Trophoblast cell (in vitro differentiated cells and primary cell): Measurements from ENCODE around the gene MAGEA11. TPM values are rescaled to one million over a fixed set of nuclear protein-coding genes. Genes with fewer than 3 reads are reported as not detected.
"Not testable (repeated sequence)": the region's sequence is repeated elsewhere in the genome, so short reads cannot be mapped to it uniquely, and the experiment has no call there.

Source experiments
- DNase-seq, 2 donors: peaks; one replicate each; pipeline ENCODE4 v3.0.0-alpha.2; 2016
- H2AFZ ChIP-seq: 2 replicates; pipeline ENCODE4 v1.6.1; 2013; ENCODE audit warnings: low read length, moderate library complexity, mild to moderate bottlenecking; ENCODE audit not compliant: insufficient read depth, poor library complexity
- H2AK5ac ChIP-seq: 2 replicates; pipeline ENCODE4 v1.6.1; 2013; ENCODE audit warnings: mild to moderate bottlenecking, low read length
- H2BK120ac ChIP-seq: 2 replicates; pipeline ENCODE4 v1.6.1; 2013; ENCODE audit warnings: low read length, mild to moderate bottlenecking, moderate library complexity; ENCODE audit not compliant: insufficient read depth, poor library complexity
- H2BK12ac ChIP-seq: 2 replicates; pipeline ENCODE4 v1.6.1; 2013; ENCODE audit warnings: mild to moderate bottlenecking, low read length, moderate library complexity
- H2BK5ac ChIP-seq: 2 replicates; pipeline ENCODE4 v1.6.1; 2013; ENCODE audit warnings: low read length, low read depth, moderate library complexity, mild to moderate bottlenecking; ENCODE audit not compliant: poor library complexity
- H3K14ac ChIP-seq: 2 replicates; pipeline ENCODE4 v1.6.1; 2013; ENCODE audit warnings: mild to moderate bottlenecking, low read length
- H3K18ac ChIP-seq: 2 replicates; pipeline ENCODE4 v1.6.1; 2013; ENCODE audit warnings: mild to moderate bottlenecking, low read length
- H3K23ac ChIP-seq: 2 replicates; pipeline ENCODE4 v1.6.1; 2013; ENCODE audit warnings: low read length
- H3K27ac ChIP-seq: 2 replicates; pipeline ENCODE4 v1.5.1; 2013; ENCODE audit warnings: low read depth, mild to moderate bottlenecking, inconsistent platforms, low read length, moderate library complexity
- H3K27me3 ChIP-seq: 2 replicates; pipeline ENCODE4 v1.6.1; 2013; ENCODE audit warnings: inconsistent platforms, mild to moderate bottlenecking, low read length, moderate library complexity; ENCODE audit not compliant: insufficient read depth
- H3K36me3 ChIP-seq, 2 experiments: 1 replicate in 1 of 2; 2 replicates in 1 of 2; pipeline ENCODE4 v1.6.1; 2013; ENCODE audit warnings: low read length in 2 of 2, mild to moderate bottlenecking in 2 of 2, moderate library complexity in 1 of 2; ENCODE audit not compliant: insufficient read depth in 2 of 2, control insufficient read depth in 1 of 2
- H3K4ac ChIP-seq: 2 replicates; pipeline ENCODE4 v1.6.1; 2013; ENCODE audit warnings: low read depth, mild to moderate bottlenecking, low read length, moderate library complexity
- H3K4me1 ChIP-seq, 2 experiments: 1 replicate in 1 of 2; 2 replicates in 1 of 2; pipeline ENCODE4 v1.6.1; 2013; ENCODE audit warnings: low read length in 2 of 2, mild to moderate bottlenecking in 2 of 2, moderate library complexity in 1 of 2; ENCODE audit not compliant: insufficient read depth in 2 of 2, control insufficient read depth in 1 of 2
- H3K4me2 ChIP-seq: 2 replicates; pipeline ENCODE4 v1.6.1; 2013; ENCODE audit warnings: inconsistent platforms, mild to moderate bottlenecking, low read length, moderate library complexity
- H3K4me3 ChIP-seq: 2 replicates; pipeline ENCODE4 v1.5.1; 2013; ENCODE audit warnings: mild to moderate bottlenecking, low read depth, low read length, inconsistent platforms
- H3K79me1 ChIP-seq: one replicate; pipeline ENCODE4 v1.6.1; 2013; ENCODE audit warnings: low read length
- H3K79me2 ChIP-seq: 2 replicates; pipeline ENCODE4 v1.6.1; 2013; ENCODE audit warnings: low read length, mild to moderate bottlenecking; ENCODE audit not compliant: control insufficient read depth, insufficient read depth, poor library complexity
- H3K9ac ChIP-seq: 2 replicates; pipeline ENCODE4 v1.6.1; 2013; ENCODE audit warnings: mild to moderate bottlenecking, low read length
- H3K9me3 ChIP-seq: 2 replicates; pipeline ENCODE4 v1.6.1; 2013; ENCODE audit warnings: low read depth, mild to moderate bottlenecking, control low read depth, inconsistent platforms, low read length; ENCODE audit not compliant: insufficient read depth
- H4K12ac ChIP-seq: 2 replicates; pipeline ENCODE4 v1.6.1; 2013; ENCODE audit warnings: low read depth, mild to moderate bottlenecking, low read length, moderate library complexity
- H4K8ac ChIP-seq: 2 replicates; pipeline ENCODE4 v1.6.1; 2013; ENCODE audit warnings: low read depth, mild to moderate bottlenecking, low read length, moderate library complexity
- H4K91ac ChIP-seq: one replicate; pipeline ENCODE4 v1.6.1; 2013; ENCODE audit warnings: low read depth, mild to moderate bottlenecking, low read length, moderate library complexity
- WGBS: extraction: QIAGEN DNeasy Blood & Tissue Kit; methylation state at CpG from one replicate; pipeline ENCODE4 v1.1.7; 2013; ENCODE audit warnings: missing lambda C conversion rate; ENCODE audit not compliant: insufficient read length, insufficient coverage; ENCODE audit errors: extremely low coverage; 5-methylcytosine and 5-hydroxymethylcytosine counted together
- polyA plus RNA-seq: library from polyadenylated mRNA; stranded (reverse); fragments of 200-250 nt; gene quantifications from 2 replicates; pipeline ENCODE4 v1.2.3, GENCODE V29; 2013

MAGEA11 gene, protein sequence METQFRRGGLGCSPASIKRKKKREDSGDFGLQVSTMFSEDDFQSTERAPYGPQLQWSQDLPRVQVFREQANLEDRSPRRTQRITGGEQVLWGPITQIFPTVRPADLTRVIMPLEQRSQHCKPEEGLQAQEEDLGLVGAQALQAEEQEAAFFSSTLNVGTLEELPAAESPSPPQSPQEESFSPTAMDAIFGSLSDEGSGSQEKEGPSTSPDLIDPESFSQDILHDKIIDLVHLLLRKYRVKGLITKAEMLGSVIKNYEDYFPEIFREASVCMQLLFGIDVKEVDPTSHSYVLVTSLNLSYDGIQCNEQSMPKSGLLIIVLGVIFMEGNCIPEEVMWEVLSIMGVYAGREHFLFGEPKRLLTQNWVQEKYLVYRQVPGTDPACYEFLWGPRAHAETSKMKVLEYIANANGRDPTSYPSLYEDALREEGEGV
- 0.05 and 0.08 TPM in 2 replicates for polyA plus RNA-seq

DNA sequence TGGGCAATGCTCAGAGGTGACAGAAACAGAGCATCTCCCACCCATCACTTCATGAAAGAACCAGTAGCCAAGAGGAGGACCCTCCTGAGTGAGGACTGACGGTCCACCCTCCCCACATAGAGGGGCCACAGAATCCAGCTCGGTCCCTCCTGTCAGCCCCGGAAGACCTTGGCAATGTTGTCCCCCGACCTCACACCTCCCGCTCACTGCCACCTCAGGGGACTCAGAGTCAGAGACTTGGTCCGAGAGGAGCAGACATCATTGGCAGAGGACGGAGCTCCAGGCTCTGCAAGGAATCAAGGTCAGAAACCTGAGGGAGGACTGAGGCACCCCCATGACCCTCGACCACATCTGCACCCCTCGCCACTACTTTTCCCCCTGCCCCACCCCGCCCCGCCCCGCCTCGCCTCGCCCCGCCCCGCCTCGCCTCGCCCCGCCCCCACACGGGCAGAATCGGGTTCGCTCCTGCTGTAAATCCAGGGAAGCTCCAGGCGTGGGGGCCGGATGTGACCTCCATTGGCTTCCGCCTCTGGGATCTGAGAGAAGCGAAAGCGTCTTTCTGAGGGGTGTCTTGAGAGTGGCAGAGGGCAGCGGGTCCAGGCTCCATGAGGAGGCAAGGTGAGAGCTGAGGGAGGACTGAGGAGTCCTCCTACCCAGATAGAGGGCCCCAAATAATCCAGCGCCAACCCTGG lies at the start of gene MAGEA11:
Gene MAGEA11, plus strand, starts transcription at position 516 of the 692 bp plus-strand sequence. CDS start 1,100 bp downstream, outside the sequence.
- Histone ChIP-seq H3K4me2 (no peak within 1 kb of the TSS), H3K27me3 (no peaks in the 10 kb centered on the region), H2BK12ac (no peak within 1 kb of the TSS), H3K23ac (no peak within 1 kb of the TSS), H3K4me1 (no peaks in the 10 kb centered on the region), H4K8ac (no peak within 1 kb of the TSS), H3K18ac (no peak within 1 kb of the TSS), H3K79me2 (no peaks in the 10 kb centered on the region), H3K9me3 (no peaks in the 10 kb centered on the region), H2BK120ac (no peak within 1 kb of the TSS), H3K9ac (no peak within 1 kb of the TSS), H2AFZ (no peak within 1 kb of the TSS), H3K4ac (no peak within 1 kb of the TSS), H3K27ac (no peak within 1 kb of the TSS), H2AK5ac (no peak within 1 kb of the TSS), H3K79me1 (no peaks in the 10 kb centered on the region), H3K36me3 (no peaks in the 10 kb centered on the region), H4K91ac (no peak within 1 kb of the TSS), H3K14ac (no peak within 1 kb of the TSS), H3K4me3 (no peak within 1 kb of the TSS), H4K12ac (no peak within 1 kb of the TSS), H2BK5ac (no peak within 1 kb of the TSS)
- WGBS, result no CpG with 5 or more reads among the region's 29 CpGs
- no peak for DNase-seq

DNA sequence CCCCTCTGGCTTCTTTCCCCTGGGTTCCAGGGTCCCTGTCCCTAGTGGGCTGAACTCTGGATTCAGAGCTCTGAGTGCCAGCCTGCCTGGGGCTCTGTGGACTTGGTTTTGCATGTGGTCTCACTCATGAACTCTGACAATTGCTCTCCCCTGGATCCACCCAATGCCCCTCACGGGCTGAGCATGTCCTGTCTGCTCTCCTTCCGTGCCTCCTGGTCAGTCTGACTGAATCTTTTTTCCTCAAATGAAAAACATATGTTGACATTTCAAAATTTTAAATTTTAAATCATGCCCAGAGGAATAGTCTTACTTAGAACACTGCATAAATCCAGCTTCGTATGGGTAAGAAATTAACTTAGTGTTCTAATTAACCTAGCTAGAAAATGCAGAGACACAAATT lies 36.8 kb upstream of the MAGEA11 start:
- H4K91ac ChIP-seq, H3K4me2 ChIP-seq, H4K12ac ChIP-seq, H3K27me3 ChIP-seq, H2BK12ac ChIP-seq, H2AFZ ChIP-seq, H2BK120ac ChIP-seq, H3K4me3 ChIP-seq, H3K4ac ChIP-seq, H3K79me1 ChIP-seq, H3K9ac ChIP-seq, H3K23ac ChIP-seq, H3K79me2 ChIP-seq, H3K9me3 ChIP-seq, H3K4me1 ChIP-seq, H2AK5ac ChIP-seq, H4K8ac ChIP-seq, H3K14ac ChIP-seq, H3K27ac ChIP-seq, H2BK5ac ChIP-seq, H3K18ac ChIP-seq, H3K36me3 ChIP-seq, DNase-seq: not testable (repeated sequence)
- WGBS, result no CpG with 5 or more reads among the region's 3 CpGs

- WGBS, result no CpG with 5 or more reads among the region's 8 CpGs
- H2BK12ac ChIP-seq, H3K79me2 ChIP-seq: not testable (repeated sequence)
Measured at GRCh38 chrX:149675554-149675953, 36.3 kb upstream of the MAGEA11 start.

DNA sequence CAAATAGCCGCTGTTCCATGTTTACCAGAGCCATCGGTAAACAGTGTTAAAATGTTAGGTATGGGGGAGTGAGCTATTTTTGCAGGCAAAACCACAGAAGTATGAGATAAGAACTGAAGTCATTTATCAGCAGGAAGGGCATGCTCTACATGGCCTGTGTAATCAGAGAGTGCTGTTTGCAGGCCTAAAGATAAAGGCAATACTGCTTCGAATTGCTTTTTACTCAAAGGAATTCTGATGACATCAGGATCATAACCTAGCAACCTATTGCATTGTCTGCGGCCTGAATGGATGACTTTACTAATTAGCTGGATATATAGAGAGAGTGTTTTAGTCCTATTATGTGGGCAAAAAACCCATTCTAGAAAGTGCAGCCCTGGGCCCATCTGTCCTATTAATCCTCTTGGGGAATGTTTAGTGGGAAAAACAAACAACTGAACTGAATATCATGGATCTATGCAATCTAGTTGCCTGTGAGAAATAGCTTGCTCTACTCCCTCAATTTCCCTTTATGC lies 32.6 kb upstream of the MAGEA11 start:
- H2BK120ac ChIP-seq, H4K8ac ChIP-seq, H3K14ac ChIP-seq, H3K4me3 ChIP-seq, H3K9me3 ChIP-seq, H3K27me3 ChIP-seq, H3K4me1 ChIP-seq, H3K9ac ChIP-seq, H4K91ac ChIP-seq, H2AK5ac ChIP-seq, H3K23ac ChIP-seq, H3K4ac ChIP-seq, H3K36me3 ChIP-seq, H3K79me1 ChIP-seq, H2BK5ac ChIP-seq, H2BK12ac ChIP-seq, H3K27ac ChIP-seq, H3K18ac ChIP-seq, DNase-seq, H3K79me2 ChIP-seq, H2AFZ ChIP-seq, H3K4me2 ChIP-seq, H4K12ac ChIP-seq: not testable (repeated sequence)
- WGBS, result no CpG with 5 or more reads among the region's 4 CpGs

More at GRCh38 chrX:149675554-149675953, 36.3 kb upstream of the MAGEA11 start:
- H2AK5ac ChIP-seq, H3K79me1 ChIP-seq, H3K4ac ChIP-seq, H3K4me1 ChIP-seq, H2BK120ac ChIP-seq, H4K12ac ChIP-seq, H2BK5ac ChIP-seq, H3K23ac ChIP-seq, H3K4me2 ChIP-seq, H2AFZ ChIP-seq, H3K27ac ChIP-seq, H3K9ac ChIP-seq, H3K14ac ChIP-seq, H3K36me3 ChIP-seq, H4K8ac ChIP-seq, DNase-seq, H3K27me3 ChIP-seq, H4K91ac ChIP-seq, H3K18ac ChIP-seq, H3K4me3 ChIP-seq, H3K9me3 ChIP-seq: not testable (repeated sequence)
